ENCODE data around the gene LIN7A. TPM values are rescaled to one million over a fixed set of nuclear protein-coding genes. Genes with fewer than 3 reads are reported as not detected.

LIN7A gene
- total and polyA plus RNA-seq, 2 experiments from 2014 or later, result 5.2 to 9.9 TPM

DNA sequence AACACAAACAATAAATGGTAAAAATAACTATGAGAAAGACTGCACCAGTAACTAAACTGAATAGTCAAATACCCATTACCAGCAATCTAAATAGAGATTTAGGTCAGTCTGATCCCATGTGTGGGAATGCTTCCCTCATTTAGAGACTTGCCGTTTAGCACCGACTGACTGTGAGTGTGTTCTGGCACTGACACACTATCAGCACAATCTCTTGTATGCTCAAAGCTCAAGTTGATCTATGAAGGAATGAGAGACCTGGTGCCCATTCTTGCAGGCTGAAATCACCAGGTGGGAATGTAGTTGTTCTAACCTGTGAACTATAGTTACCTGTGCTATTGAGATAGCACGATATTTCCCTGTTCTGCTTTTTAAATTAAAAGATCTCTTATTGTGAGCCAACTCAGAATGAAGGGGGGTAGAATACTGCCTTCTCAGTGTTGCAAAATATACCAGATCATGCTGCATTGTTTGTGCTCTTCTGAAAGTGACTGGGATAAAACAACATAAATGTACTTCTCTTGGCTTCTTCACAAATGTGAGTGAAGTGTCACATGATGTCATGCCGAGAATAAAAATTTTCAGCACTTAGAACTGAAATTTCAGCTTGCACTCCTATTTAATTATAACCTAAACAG lies 99.6 kb downstream of the LIN7A start:
- no peaks in the 10 kb centered on the region for H3K9me3 ChIP-seq (ENCODE audit: low read depth)
- no peaks in the 10 kb centered on the region for H3K79me2 ChIP-seq
- no peak for TF ChIP-seq EZH2phosphoT487 (IDR thresholded peaks at IDR 0.05; ENCODE audit: low read depth, severe bottlenecking, unreplicated experiment)
- TF ChIP-seq EZH2 (IDR thresholded peaks at IDR 0.05; ENCODE audit: borderline replicate concordance), result no peak
- TF ChIP-seq CTCF (IDR thresholded peaks at IDR 0.05; ENCODE audit: poor library complexity), result no peak
- peak; percentile 47 for DNase-seq (ENCODE audit: low spot score)
- peak overlapping the region; percentile 65 for H3K27ac ChIP-seq
- H3K9me2 ChIP-seq (replicated peaks; ENCODE audit: insufficient read depth), result no peaks in the 10 kb centered on the region
- peaks cover 14% of the 10 kb centered on the region for H3K4me1 ChIP-seq (ENCODE audit: insufficient read depth)
- 35% methylated on average over 4 of the region's 4 CpGs for WGBS (ENCODE audit: low lambda C conversion rate, missing lambda C conversion rate)
- H2AFZ ChIP-seq, result no peak overlapping the region
- H4K20me1 ChIP-seq (ENCODE audit: insufficient read depth, poor library complexity, severe bottlenecking), result no peaks in the 10 kb centered on the region
- no peaks in the 10 kb centered on the region for H3K36me3 ChIP-seq (replicated peaks; ENCODE audit: insufficient read depth, low read depth)
- peak overlapping the region; percentile 37 for H3K4me2 ChIP-seq
- H3K4me3 ChIP-seq, result no peak overlapping the region
- no peaks in the 10 kb centered on the region for H3K27me3 ChIP-seq

DNA sequence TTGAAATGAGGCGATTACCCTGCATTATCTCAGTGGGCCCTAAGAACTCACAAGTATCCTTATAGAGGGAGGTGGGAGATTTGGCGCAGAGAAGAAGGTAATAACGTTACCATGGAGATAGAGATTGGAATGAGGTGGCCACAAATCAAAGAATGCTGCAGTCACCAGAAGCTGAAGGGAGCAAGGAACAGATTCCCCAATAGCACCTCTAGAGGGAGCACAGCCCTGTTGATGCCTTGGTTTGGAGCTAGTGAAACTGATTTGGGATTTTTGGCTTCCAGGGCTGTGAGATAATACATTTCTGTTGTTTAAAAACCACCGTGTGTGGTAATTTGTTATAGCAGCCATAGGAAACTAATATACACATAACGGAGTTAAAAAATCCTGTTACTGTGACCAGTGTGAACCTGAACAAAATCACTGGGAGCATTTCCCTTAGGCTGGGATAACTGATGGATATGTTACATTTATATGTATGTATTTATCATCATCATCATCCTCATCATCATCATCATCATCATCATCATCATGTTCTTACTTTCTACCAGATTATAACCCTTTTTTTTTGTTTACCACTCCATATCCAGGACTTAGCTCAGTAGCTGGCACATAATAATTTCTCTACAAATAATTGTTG lies 100.3 kb downstream of the LIN7A start:
- 27% methylated on average over 5 of the region's 5 CpGs for WGBS (ENCODE audit: low lambda C conversion rate, missing lambda C conversion rate)
- Histone ChIP-seq H3K4me2 (peak overlapping the region; percentile 37), H3K4me3 (no peak overlapping the region), H3K27ac (peak overlapping the region; percentile 65), H3K36me3 (replicated peaks; ENCODE audit: insufficient read depth, low read depth) (no peaks in the 10 kb centered on the region), H2AFZ (no peak overlapping the region), H3K27me3 (no peaks in the 10 kb centered on the region), H4K20me1 (ENCODE audit: insufficient read depth, poor library complexity, severe bottlenecking) (no peaks in the 10 kb centered on the region), H3K9me2 (replicated peaks; ENCODE audit: insufficient read depth) (no peaks in the 10 kb centered on the region), H3K79me2 (no peaks in the 10 kb centered on the region), H3K4me1 (ENCODE audit: insufficient read depth) (peaks cover 14% of the 10 kb centered on the region), H3K9me3 (ENCODE audit: low read depth) (no peaks in the 10 kb centered on the region)
- TF ChIP-seq EZH2phosphoT487 (IDR thresholded peaks at IDR 0.05; ENCODE audit: low read depth, severe bottlenecking, unreplicated experiment), result no peak
- peak; percentile 68 for TF ChIP-seq CTCF (IDR thresholded peaks at IDR 0.05; ENCODE audit: poor library complexity)
- DNase-seq (ENCODE audit: low spot score), result peak; percentile 62

DNA sequence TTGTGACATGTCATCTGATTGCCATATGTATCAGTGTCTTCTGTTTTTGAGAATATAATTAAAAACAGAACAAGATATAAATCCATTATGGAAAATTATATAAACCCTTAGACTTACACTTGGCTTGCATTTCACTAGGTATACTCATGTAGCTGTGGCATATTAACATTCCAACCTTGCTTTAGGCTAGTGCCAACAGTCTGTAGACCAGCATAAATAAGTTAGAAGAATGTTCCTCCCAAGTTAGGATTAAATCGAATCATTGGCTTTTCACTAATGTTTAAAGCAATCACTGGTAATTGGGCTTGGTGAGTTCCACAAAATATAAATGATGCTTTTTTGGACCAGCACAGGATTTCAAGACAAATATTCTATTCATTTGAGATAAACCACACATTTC lies 103.0 kb downstream of the LIN7A start:
- H3K79me2 ChIP-seq, result no peaks in the 10 kb centered on the region
- DNase-seq (ENCODE audit: low spot score), result no peak
- H4K20me1 ChIP-seq (ENCODE audit: insufficient read depth, poor library complexity, severe bottlenecking), result no peaks in the 10 kb centered on the region
- H2AFZ ChIP-seq, result no peak overlapping the region
- no peak overlapping the region for H3K4me2 ChIP-seq
- H3K4me1 ChIP-seq (ENCODE audit: insufficient read depth), result peaks cover 14% of the 10 kb centered on the region
- no peak overlapping the region for H3K27ac ChIP-seq
- no peak overlapping the region for H3K4me3 ChIP-seq
- no peaks in the 10 kb centered on the region for H3K9me2 ChIP-seq (replicated peaks; ENCODE audit: insufficient read depth)
- H3K36me3 ChIP-seq (replicated peaks; ENCODE audit: insufficient read depth, low read depth), result no peaks in the 10 kb centered on the region
- TF ChIP-seq EZH2phosphoT487 (IDR thresholded peaks at IDR 0.05; ENCODE audit: low read depth, severe bottlenecking, unreplicated experiment) (no peak), EZH2 (IDR thresholded peaks at IDR 0.05; ENCODE audit: borderline replicate concordance) (no peak), CTCF (IDR thresholded peaks at IDR 0.05; ENCODE audit: poor library complexity) (no peak)
- WGBS (ENCODE audit: low lambda C conversion rate, missing lambda C conversion rate), result 63% methylated on average over 1 of the region's 1 CpG
- no peaks in the 10 kb centered on the region for H3K27me3 ChIP-seq
- no peaks in the 10 kb centered on the region for H3K9me3 ChIP-seq (ENCODE audit: low read depth)
